GM19043 (cell line): ENCODE results near the gene MACC1.
"Not testable (repeated sequence)": the region's sequence is repeated elsewhere in the genome, so short reads cannot be mapped to it uniquely, and the experiment has no call there.

Experiments used
- ATAC-seq: cut with Tn5 transposase; IDR thresholded peaks from one replicate; pipeline ENCODE4 v1.9.1; 2021; ENCODE audit warnings: low read depth; ENCODE audit not compliant: unreplicated experiment

MACC1 gene

DNA sequence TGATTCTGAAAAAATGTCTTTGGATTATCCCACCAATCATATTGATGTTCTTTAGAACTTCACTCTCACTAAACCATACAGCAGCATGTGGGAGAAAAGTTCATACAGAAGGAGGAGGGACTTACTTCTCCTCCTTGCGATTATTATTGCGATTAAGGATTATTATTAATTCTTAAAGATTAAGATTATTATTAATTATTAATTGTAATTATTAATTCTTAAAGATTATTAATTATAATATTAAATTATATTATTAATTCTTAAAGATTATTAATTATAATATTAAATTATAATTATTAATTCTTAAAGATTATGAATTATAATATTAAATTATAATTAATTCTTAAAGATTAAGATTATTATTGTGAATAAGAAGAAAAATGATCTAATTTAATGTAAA lies 80.5 kb downstream of the MACC1 start:
- ATAC-seq, result no peak

GRCh38 chr7:20133803-20134202 lies 83.4 kb downstream of the MACC1 start:
- ATAC-seq, result no peak

- ATAC-seq, result no peak
Observed at GRCh38 chr7:20132585-20132984, 84.6 kb downstream of the MACC1 start.

- ATAC-seq, result no peak
Observed at GRCh38 chr7:20131776-20132175, 85.4 kb downstream of the MACC1 start.

DNA sequence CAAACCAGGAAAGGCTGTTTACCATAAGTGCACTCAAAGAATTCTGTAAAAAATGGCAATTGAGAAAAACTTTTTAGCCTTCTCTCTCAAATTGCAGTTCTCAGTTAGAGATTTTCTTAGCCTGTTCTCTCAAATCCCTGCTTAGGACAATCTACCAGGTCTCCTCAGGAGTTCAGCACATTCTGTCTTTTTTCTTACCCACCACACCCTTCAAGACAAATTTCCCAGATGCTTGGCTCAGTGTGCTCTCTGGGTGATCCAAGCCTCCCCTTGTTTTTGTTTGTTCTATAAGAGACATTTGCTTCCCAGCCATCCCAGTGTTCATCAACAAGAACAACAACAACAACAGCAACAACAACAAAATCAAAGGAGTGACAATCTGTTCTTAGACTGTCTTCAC lies 87.3 kb downstream of the MACC1 start:
- no peak for ATAC-seq

- ATAC-seq, result no peak
Observed at GRCh38 chr7:20128001-20128400, 89.2 kb downstream of the MACC1 start.

GRCh38 chr7:20126060-20126459 lies 91.1 kb downstream of the MACC1 start:
- not testable (repeated sequence) for ATAC-seq

GRCh38 chr7:20124087-20124486 lies 93.1 kb downstream of the MACC1 start:
- not testable (repeated sequence) for ATAC-seq

GRCh38 chr7:20122653-20123316 lies 94.4 kb downstream of the MACC1 start:
- not testable (repeated sequence) for ATAC-seq

- no peak for ATAC-seq
Observed at GRCh38 chr7:20122073-20122472, 95.1 kb downstream of the MACC1 start.

GRCh38 chr7:20121404-20121803 lies 95.8 kb downstream of the MACC1 start:
- no peak for ATAC-seq

DNA sequence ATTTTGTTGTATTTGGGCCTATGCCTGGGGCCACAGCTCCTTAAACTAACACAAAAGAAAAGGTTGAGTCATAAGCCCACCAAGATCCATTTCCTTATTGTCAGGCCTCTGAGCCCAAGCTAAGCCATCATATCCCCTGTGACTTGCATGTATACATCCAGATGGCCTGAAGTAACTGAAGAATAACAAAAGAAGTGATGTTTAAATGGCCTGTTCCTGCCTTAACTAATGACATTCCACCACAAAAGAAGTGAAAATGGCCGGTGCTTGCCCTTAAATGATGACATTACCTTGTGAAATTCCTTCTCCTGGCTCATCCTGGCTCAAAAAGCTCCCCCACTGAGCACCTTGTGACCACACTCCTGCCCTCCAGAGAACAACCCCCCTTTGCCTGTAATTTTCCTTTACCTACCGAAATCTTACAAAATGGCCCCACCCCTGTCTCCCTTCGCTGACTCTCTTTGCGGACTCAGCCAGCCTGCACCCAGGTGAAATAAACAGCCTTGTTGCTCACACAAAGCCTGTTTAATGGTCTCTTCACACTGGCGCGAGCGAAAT lies 96.5 kb downstream of the MACC1 start:
- ATAC-seq, result not testable (repeated sequence)

- ATAC-seq, result no peak
Observed at GRCh38 chr7:20116869-20117268, 100.3 kb downstream of the MACC1 start.

GRCh38 chr7:20114468-20114867 lies 102.7 kb downstream of the MACC1 start:
- peak; percentile 75 for ATAC-seq

GRCh38 chr7:20113427-20114027 lies 103.7 kb downstream of the MACC1 start:
- ATAC-seq, result peak; percentile 89

- no peak for ATAC-seq
Observed at GRCh38 chr7:20112696-20113095, 104.5 kb downstream of the MACC1 start.

- ATAC-seq, result no peak
Observed at GRCh38 chr7:20111821-20112542, 105.2 kb downstream of the MACC1 start.

DNA sequence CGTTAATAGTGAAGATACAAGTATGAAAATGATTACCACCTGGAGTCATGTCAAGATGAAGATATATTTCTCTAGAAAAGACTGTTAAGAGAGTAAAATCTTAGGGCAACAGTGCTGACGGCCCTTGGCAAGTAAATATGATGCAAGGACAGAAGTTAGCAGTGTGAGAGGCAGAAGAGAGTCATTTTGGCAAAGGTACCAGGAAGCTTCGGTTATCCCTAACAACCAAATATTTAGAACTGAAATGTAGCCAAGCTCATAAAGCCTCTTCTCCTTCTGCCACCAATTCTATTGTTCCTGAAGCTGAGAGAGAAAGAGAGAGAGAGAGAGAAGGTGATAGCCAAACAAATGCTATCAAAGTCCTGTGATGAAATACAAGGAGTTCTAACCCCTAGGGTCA lies 109.6 kb downstream of the MACC1 start:
- ATAC-seq, result no peak

- no peak for ATAC-seq
Observed at GRCh38 chr7:20104696-20105095, 112.5 kb downstream of the MACC1 start.

- ATAC-seq, result no peak
Observed at GRCh38 chr7:20102982-20103381, 114.2 kb downstream of the MACC1 start.

DNA sequence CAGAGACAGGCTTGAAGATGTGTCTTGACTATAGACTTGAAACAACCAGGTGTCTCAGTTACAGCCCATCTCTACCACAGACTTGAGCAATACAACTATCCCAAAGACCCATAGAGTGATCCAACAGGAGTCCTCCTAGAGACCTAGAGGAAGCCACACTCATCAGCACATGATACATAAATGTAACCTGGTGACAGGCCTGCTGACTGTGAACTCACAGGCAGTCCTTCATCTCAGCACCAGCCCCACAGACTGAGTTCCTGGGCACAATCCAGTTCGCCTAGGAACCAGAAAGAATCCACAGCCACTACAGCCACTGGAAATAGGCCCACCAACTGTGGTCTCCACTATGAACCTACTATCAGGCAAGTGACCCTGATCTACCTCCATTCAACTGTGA lies 121.3 kb downstream of the MACC1 start:
- no peak for ATAC-seq

GRCh38 chr7:20095436-20095835 lies 121.7 kb downstream of the MACC1 start:
- no peak for ATAC-seq
